Measurements from ENCODE around the gene CYP2S1.

Gene CYP2S1

GRCh38 chr19:41218249-41218614 lies 25.2 kb downstream of the CYP2S1 start:
- peak overlapping the region; percentile 0 for H3K18ac ChIP-seq (ENCODE audit: low read length)
- H3K79me2 ChIP-seq (ENCODE audit: control insufficient read depth, insufficient read depth, low read length, poor library complexity) = peaks cover 9% of the 10 kb centered on the region
- H2BK12ac ChIP-seq (ENCODE audit: low read length) = peak overlapping the region; percentile 7
- H3K23ac ChIP-seq (ENCODE audit: low read length) = no peak overlapping the region
- H3K36me3 ChIP-seq (ENCODE audit: control insufficient read depth in 1 of 2, insufficient read depth in 2 of 2, low read length in 2 of 2) = peaks cover 18% of the 10 kb centered on the region in 2 experiments
- H3K27me3 ChIP-seq (ENCODE audit: insufficient read depth, low read length) = no peaks in the 10 kb centered on the region
- H2AK5ac ChIP-seq (ENCODE audit: low read length) = no peak overlapping the region
- H3K4me3 ChIP-seq (ENCODE audit: low read depth, low read length) = no peak overlapping the region
- H3K4ac ChIP-seq (ENCODE audit: low read depth, low read length) = no peak overlapping the region
- no CpG with 5 or more reads among the region's 7 CpGs for WGBS (ENCODE audit: extremely low coverage, insufficient coverage, insufficient read length)
- H2AFZ ChIP-seq (ENCODE audit: insufficient read depth, low read length, poor library complexity) = no peak overlapping the region
- no peak overlapping the region for H4K12ac ChIP-seq (ENCODE audit: low read depth, low read length)
- no peak overlapping the region for H2BK120ac ChIP-seq (ENCODE audit: insufficient read depth, low read length, poor library complexity)
- peak overlapping the region; percentile 16 for H3K27ac ChIP-seq (ENCODE audit: low read depth, low read length)
- H4K8ac ChIP-seq (ENCODE audit: low read depth, low read length) = peak overlapping the region; percentile 52
- H3K9ac ChIP-seq (ENCODE audit: low read length) = no peak overlapping the region
- H3K4me1 ChIP-seq (ENCODE audit: control insufficient read depth in 1 of 2, insufficient read depth in 2 of 2, low read length in 2 of 2) = peaks cover 19 to 36% of the 10 kb centered on the region in 2 experiments
- peak overlapping the region; percentile 74 for H4K91ac ChIP-seq (ENCODE audit: low read depth, low read length)
- H3K14ac ChIP-seq (ENCODE audit: low read length) = no peak overlapping the region
- peaks cover 30% of the 10 kb centered on the region for H3K79me1 ChIP-seq (ENCODE audit: low read length)
- H3K4me2 ChIP-seq (ENCODE audit: low read length) = peak overlapping the region; percentile 80
- no peak for DNase-seq
- peak overlapping the region; percentile 0 for H2BK5ac ChIP-seq (ENCODE audit: low read depth, low read length, poor library complexity)
- H3K9me3 ChIP-seq (ENCODE audit: insufficient read depth, low read depth, low read length) = no peaks in the 10 kb centered on the region

GRCh38 chr19:41218615-41219507 lies 25.8 kb downstream of the CYP2S1 start, which contains the start of gene AXL:
Gene AXL (plus strand): TSS chr19:41219223. CDS start chr19:41219393, 170 bp downstream.
- H3K18ac ChIP-seq (ENCODE audit: low read length) = peak within 1 kb of the TSS; percentile 96
- peak within 1 kb of the TSS; percentile 44 for H2BK12ac ChIP-seq (ENCODE audit: low read length)
- H3K9me3 ChIP-seq (ENCODE audit: insufficient read depth, low read depth, low read length) = no peaks in the 10 kb centered on the region
- peak within 1 kb of the TSS; percentile 77 for H2BK120ac ChIP-seq (ENCODE audit: insufficient read depth, low read length, poor library complexity)
- WGBS (ENCODE audit: extremely low coverage, insufficient coverage, insufficient read length) = no CpG with 5 or more reads among the region's 32 CpGs
- peaks cover 25 to 42% of the 10 kb centered on the region in 2 experiments for H3K4me1 ChIP-seq (ENCODE audit: control insufficient read depth in 1 of 2, insufficient read depth in 2 of 2, low read length in 2 of 2)
- peaks cover 32% of the 10 kb centered on the region for H3K79me1 ChIP-seq (ENCODE audit: low read length)
- H3K9ac ChIP-seq (ENCODE audit: low read length) = peak within 1 kb of the TSS; percentile 92
- H2AK5ac ChIP-seq (ENCODE audit: low read length) = peak within 1 kb of the TSS; percentile 75
- peak within 1 kb of the TSS; percentile 52 for H4K8ac ChIP-seq (ENCODE audit: low read depth, low read length)
- peak within 1 kb of the TSS; percentile 80 for H3K4me2 ChIP-seq (ENCODE audit: low read length)
- no peak within 1 kb of the TSS for H2AFZ ChIP-seq (ENCODE audit: insufficient read depth, low read length, poor library complexity)
- peak within 1 kb of the TSS; percentile 76 for H3K4ac ChIP-seq (ENCODE audit: low read depth, low read length)
- peak within 1 kb of the TSS; percentile 79 for H3K27ac ChIP-seq (ENCODE audit: low read depth, low read length)
- peak within 1 kb of the TSS; percentile 23 for H2BK5ac ChIP-seq (ENCODE audit: low read depth, low read length, poor library complexity)
- H3K27me3 ChIP-seq (ENCODE audit: insufficient read depth, low read length) = no peaks in the 10 kb centered on the region
- H3K79me2 ChIP-seq (ENCODE audit: control insufficient read depth, insufficient read depth, low read length, poor library complexity) = peaks cover 9% of the 10 kb centered on the region
- H3K14ac ChIP-seq (ENCODE audit: low read length) = peak within 1 kb of the TSS; percentile 92
- H3K4me3 ChIP-seq (ENCODE audit: low read depth, low read length) = peak within 1 kb of the TSS; percentile 95
- H4K12ac ChIP-seq (ENCODE audit: low read depth, low read length) = no peak within 1 kb of the TSS
- H3K36me3 ChIP-seq (ENCODE audit: control insufficient read depth in 1 of 2, insufficient read depth in 2 of 2, low read length in 2 of 2) = peaks cover 16 to 18% of the 10 kb centered on the region in 2 experiments
- peak within 1 kb of the TSS; percentile 74 for H4K91ac ChIP-seq (ENCODE audit: low read depth, low read length)
- no peak for DNase-seq
- no peak within 1 kb of the TSS for H3K23ac ChIP-seq (ENCODE audit: low read length)

GRCh38 chr19:41219924-41220567 lies 27.0 kb downstream of the CYP2S1 start:
- H3K18ac ChIP-seq (ENCODE audit: low read length) = peak overlapping the region; percentile 23
- peak overlapping the region; percentile 92 for H3K14ac ChIP-seq (ENCODE audit: low read length)
- H4K91ac ChIP-seq (ENCODE audit: low read depth, low read length) = peak overlapping the region; percentile 74
- peaks cover 37% of the 10 kb centered on the region for H3K79me1 ChIP-seq (ENCODE audit: low read length)
- H2BK12ac ChIP-seq (ENCODE audit: low read length) = peak overlapping the region; percentile 44
- peak overlapping the region; percentile 79 for H3K27ac ChIP-seq (ENCODE audit: low read depth, low read length)
- H4K8ac ChIP-seq (ENCODE audit: low read depth, low read length) = no peak overlapping the region
- peak overlapping the region; percentile 95 for H3K4me3 ChIP-seq (ENCODE audit: low read depth, low read length)
- H2AK5ac ChIP-seq (ENCODE audit: low read length) = peak overlapping the region; percentile 21
- H4K12ac ChIP-seq (ENCODE audit: low read depth, low read length) = no peak overlapping the region
- H3K79me2 ChIP-seq (ENCODE audit: control insufficient read depth, insufficient read depth, low read length, poor library complexity) = peaks cover 11% of the 10 kb centered on the region
- H2AFZ ChIP-seq (ENCODE audit: insufficient read depth, low read length, poor library complexity) = no peak overlapping the region
- H3K9ac ChIP-seq (ENCODE audit: low read length) = peak overlapping the region; percentile 92
- peak overlapping the region; percentile 80 for H3K4me2 ChIP-seq (ENCODE audit: low read length)
- H3K27me3 ChIP-seq (ENCODE audit: insufficient read depth, low read length) = no peaks in the 10 kb centered on the region
- H3K36me3 ChIP-seq (ENCODE audit: control insufficient read depth in 1 of 2, insufficient read depth in 2 of 2, low read length in 2 of 2) = peaks cover 22 to 24% of the 10 kb centered on the region in 2 experiments
- peaks cover 30 to 52% of the 10 kb centered on the region in 2 experiments for H3K4me1 ChIP-seq (ENCODE audit: control insufficient read depth in 1 of 2, insufficient read depth in 2 of 2, low read length in 2 of 2)
- no peaks in the 10 kb centered on the region for H3K9me3 ChIP-seq (ENCODE audit: insufficient read depth, low read depth, low read length)
- no peak overlapping the region for H3K23ac ChIP-seq (ENCODE audit: low read length)
- H3K4ac ChIP-seq (ENCODE audit: low read depth, low read length) = peak overlapping the region; percentile 63
- no CpG with 5 or more reads among the region's 16 CpGs for WGBS (ENCODE audit: extremely low coverage, insufficient coverage, insufficient read length)
- DNase-seq = no peak
- peak overlapping the region; percentile 23 for H2BK5ac ChIP-seq (ENCODE audit: low read depth, low read length, poor library complexity)
- peak overlapping the region; percentile 50 for H2BK120ac ChIP-seq (ENCODE audit: insufficient read depth, low read length, poor library complexity)

GRCh38 chr19:41220811-41221210 lies 27.8 kb downstream of the CYP2S1 start:
- peak overlapping the region; percentile 63 for H3K4ac ChIP-seq (ENCODE audit: low read depth, low read length)
- H4K8ac ChIP-seq (ENCODE audit: low read depth, low read length) = peak overlapping the region; percentile 17
- peaks cover 43% of the 10 kb centered on the region for H3K79me1 ChIP-seq (ENCODE audit: low read length)
- H3K9ac ChIP-seq (ENCODE audit: low read length) = no peak overlapping the region
- peak overlapping the region; percentile 45 for H3K4me3 ChIP-seq (ENCODE audit: low read depth, low read length)
- H3K4me1 ChIP-seq (ENCODE audit: control insufficient read depth in 1 of 2, insufficient read depth in 2 of 2, low read length in 2 of 2) = peaks cover 30 to 56% of the 10 kb centered on the region in 2 experiments
- no peak overlapping the region for H2AFZ ChIP-seq (ENCODE audit: insufficient read depth, low read length, poor library complexity)
- peak overlapping the region; percentile 80 for H3K4me2 ChIP-seq (ENCODE audit: low read length)
- no peak overlapping the region for H4K12ac ChIP-seq (ENCODE audit: low read depth, low read length)
- peak overlapping the region; percentile 43 for H2BK120ac ChIP-seq (ENCODE audit: insufficient read depth, low read length, poor library complexity)
- no peak overlapping the region for H3K27ac ChIP-seq (ENCODE audit: low read depth, low read length)
- H3K14ac ChIP-seq (ENCODE audit: low read length) = peak overlapping the region; percentile 64
- no peak overlapping the region for H3K23ac ChIP-seq (ENCODE audit: low read length)
- peak overlapping the region; percentile 32 for H2BK5ac ChIP-seq (ENCODE audit: low read depth, low read length, poor library complexity)
- H4K91ac ChIP-seq (ENCODE audit: low read depth, low read length) = peak overlapping the region; percentile 74
- no CpG with 5 or more reads among the region's 9 CpGs for WGBS (ENCODE audit: extremely low coverage, insufficient coverage, insufficient read length)
- H3K9me3 ChIP-seq (ENCODE audit: insufficient read depth, low read depth, low read length) = no peaks in the 10 kb centered on the region
- H3K36me3 ChIP-seq (ENCODE audit: control insufficient read depth in 1 of 2, insufficient read depth in 2 of 2, low read length in 2 of 2) = peaks cover 24% of the 10 kb centered on the region in 2 experiments
- H3K79me2 ChIP-seq (ENCODE audit: control insufficient read depth, insufficient read depth, low read length, poor library complexity) = peaks cover 11% of the 10 kb centered on the region
- no peak for DNase-seq
- H3K18ac ChIP-seq (ENCODE audit: low read length) = peak overlapping the region; percentile 68
- H2AK5ac ChIP-seq (ENCODE audit: low read length) = peak overlapping the region; percentile 25
- H2BK12ac ChIP-seq (ENCODE audit: low read length) = peak overlapping the region; percentile 15
- no peaks in the 10 kb centered on the region for H3K27me3 ChIP-seq (ENCODE audit: insufficient read depth, low read length)

All from trophoblast cell (in vitro differentiated cells and primary cell).